Fibroblast of skin of right quadriceps (primary cell): ENCODE data around the gene SH3GL3.
A peak's percentile ranks its signal among the peaks of the same experiment; 100 is the strongest.

ENCODE experiments used
- DNase-seq: peaks from one replicate; pipeline ENCODE4 v3.0.0-alpha.2; 2013

Gene SH3GL3

DNA sequence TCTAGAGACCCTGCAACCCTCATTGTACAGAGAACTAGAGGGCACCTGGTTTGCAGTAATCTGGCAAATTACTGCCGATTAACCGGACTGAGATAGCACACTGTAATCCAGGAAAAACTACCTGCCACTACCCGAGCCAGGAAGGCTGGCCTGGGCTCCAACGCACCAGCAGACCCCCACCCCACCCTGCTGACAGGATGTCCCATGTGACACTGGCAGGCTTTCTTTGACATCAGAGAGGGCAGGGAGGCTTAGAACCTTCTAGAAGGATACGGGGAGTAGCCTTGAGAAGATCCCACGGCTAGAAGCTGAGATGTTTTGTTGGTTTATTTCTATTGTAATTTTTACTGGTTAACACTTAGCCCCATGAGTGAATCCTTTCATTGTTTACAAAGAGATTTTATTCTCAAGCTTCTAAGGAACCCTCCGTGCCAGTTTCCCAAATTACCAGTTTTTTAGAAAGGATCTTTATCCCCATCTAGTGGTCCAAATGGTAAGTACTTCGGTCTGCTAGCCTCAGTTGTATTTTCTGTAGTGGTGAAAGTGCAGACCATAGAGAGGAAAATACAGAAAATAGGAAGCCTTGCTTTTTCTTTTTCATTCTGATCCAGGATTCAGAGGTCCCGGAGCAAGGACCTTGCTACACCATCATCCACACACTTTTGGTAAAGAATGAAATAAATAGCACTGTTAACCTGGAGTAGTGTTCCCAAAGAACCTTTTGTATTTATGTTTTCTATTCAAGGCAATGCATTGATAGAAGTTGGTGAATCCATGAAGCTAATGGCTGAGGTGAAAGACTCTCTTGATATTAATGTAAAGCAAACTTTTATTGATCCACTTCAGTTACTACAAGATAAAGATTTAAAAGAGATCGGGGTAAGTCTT is 124.9 kb downstream of the SH3GL3 start:
- DNase-seq = peak; percentile 24

DNA sequence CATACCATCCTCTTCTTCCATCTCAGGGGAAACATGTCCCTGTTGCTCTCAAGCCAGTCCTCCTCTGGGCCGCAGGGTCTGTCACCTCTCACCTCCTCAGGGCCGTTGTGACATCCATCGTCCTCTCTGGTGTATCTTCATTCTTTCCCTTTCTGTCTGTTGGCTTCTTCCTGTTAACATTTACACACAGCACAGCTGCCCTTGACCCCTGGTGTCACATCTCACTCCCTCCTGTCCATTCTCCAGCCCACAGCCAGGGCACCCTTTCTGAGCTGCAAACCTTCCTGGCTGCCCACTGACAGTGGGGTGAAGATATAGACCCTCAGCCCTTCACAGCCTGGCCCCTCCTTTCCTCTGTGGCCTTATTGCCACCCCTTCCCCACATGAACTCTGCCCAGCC is 127.2 kb downstream of the SH3GL3 start:
- DNase-seq = no peak

GRCh38 chr15:83578691-83579090 is 131.6 kb downstream of the SH3GL3 start:
- DNase-seq = no peak

DNA sequence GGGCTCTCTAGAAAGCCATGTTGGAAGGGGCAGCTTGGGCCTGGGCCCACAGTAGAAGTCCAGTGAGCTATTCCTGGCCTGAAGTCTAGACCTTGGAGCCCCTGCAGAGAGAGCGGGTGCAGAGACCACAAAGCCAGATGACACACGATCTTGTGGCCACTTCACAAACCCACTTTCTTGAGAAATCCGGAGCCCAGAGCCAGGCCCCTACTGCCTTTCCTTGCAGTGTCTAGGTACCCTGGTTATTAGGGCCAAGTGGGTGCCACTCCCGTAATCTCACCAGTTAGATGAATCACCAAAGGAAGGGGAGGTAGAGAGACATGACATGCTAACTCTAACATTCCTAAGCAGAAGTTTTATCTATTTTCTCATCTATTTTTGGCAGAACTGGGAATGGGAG is 134.2 kb downstream of the SH3GL3 start:
- no peak for DNase-seq

DNA sequence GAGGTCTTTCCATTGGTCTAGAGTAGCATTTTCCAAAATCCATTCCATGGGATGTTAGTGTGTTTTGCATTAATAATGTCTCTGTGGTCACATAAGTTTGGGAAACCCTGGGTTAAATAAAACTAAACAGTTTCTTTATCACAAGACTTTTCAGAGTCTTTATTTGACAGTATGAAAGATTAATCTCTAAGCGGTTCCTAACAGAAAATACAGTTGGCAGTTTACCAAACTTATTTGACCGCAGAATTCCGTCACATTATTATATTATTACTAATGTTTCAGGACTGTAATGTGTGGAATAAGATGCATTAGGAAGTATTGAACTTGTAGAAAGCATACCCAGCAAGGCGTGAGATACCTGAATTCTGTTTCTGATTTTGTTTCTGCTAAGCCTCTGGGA is 135.2 kb downstream of the SH3GL3 start:
- peak; percentile 45 for DNase-seq

DNA sequence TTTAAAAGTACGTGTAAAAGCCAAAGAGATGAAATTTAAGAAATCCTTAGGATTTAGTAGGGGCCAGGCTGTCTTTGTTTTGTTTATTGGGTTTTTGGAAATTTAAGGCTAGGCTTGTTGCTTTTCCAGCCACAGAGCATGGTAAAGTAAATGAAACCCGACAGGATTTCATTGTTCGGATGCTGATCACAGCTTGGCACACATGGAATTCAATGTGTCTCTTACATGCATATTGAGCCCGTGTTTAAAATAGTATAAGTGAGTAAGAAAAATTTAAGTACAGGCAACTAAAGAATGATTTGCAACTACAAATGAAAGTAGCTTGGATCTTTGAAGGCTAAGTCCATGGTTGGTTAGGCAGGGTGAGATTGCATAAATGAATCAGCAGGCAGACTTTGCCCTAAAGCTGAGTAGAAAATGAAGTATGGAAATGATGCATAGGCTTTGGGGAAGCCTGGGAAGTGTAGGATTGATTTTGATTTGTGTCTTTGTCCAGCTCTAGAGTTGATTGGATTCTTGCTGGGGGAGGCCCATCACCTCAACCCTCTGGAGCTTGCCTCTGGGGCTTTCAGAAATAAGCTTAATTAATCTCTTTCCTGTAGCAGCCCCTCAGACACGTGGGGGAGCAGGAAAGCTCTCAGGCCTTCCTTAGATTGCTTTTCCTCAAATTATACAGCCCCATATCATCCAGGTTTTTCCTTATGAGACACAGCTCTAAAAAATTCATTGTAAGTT is 138.6 kb downstream of the SH3GL3 start:
- no peak for DNase-seq

- no peak for DNase-seq
These were observed 139.9 kb downstream of the SH3GL3 start for GRCh38 chr15:83587091-83587490.

GRCh38 chr15:83588441-83588840 is 141.3 kb downstream of the SH3GL3 start:
- DNase-seq = no peak

DNA sequence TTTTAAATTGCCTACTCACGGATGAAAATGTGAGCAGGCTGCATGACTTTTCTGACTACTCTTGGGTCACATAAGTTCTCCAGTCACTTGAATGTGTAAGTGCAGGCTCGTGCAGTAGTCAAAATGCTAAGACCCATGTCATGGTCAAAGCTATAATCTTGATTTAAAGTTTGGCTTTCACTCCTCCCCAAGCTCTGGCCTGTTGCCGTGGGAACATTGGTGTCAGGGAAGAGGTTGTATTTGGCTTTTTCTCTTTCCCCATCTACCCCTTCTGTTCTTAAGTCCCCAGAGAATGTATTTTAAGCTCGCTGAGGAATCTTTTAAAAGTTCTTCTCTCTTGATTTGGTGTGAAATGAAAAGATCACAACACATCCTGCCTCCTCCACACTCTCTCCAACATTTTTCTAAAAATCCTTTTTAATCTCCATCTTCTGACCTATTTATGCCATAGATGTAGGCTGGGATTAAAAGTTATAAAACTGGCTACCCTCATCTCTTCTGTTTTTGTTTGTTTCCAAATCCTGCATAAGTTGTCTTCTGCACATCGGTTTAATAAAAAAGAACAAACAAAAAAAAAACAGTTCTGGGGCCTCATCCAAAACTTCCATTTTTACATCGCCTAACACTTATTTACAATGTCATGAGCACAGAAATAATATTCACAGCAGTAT is 145.4 kb downstream of the SH3GL3 start:
- no peak for DNase-seq

- DNase-seq = no peak
These were observed 148.1 kb downstream of the SH3GL3 start for GRCh38 chr15:83595191-83595590.

GRCh38 chr15:83598031-83598430 is 150.9 kb downstream of the SH3GL3 start:
- DNase-seq = no peak

DNA sequence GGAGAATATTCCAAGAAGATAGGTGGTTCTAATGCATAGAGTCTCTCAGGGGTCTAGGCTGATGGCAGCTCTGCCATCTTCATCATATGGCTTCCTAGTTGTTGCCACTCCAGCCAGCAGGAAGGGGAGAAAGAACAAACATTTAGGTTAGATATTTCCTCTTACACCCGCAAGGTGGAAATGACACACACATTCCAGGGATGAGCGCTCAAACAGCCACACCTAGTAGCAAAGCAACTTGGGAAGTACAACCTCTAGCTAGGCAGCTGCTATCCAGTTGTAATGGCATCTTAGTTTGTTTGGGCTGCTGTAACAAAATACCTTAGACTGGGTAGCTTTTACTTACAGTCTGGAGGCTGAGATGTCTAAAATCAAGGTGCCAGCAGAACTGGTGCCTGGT is 154.9 kb downstream of the SH3GL3 start:
- no peak for DNase-seq

- DNase-seq = no peak
These were observed 157.4 kb downstream of the SH3GL3 start for GRCh38 chr15:83604549-83604948.

DNA sequence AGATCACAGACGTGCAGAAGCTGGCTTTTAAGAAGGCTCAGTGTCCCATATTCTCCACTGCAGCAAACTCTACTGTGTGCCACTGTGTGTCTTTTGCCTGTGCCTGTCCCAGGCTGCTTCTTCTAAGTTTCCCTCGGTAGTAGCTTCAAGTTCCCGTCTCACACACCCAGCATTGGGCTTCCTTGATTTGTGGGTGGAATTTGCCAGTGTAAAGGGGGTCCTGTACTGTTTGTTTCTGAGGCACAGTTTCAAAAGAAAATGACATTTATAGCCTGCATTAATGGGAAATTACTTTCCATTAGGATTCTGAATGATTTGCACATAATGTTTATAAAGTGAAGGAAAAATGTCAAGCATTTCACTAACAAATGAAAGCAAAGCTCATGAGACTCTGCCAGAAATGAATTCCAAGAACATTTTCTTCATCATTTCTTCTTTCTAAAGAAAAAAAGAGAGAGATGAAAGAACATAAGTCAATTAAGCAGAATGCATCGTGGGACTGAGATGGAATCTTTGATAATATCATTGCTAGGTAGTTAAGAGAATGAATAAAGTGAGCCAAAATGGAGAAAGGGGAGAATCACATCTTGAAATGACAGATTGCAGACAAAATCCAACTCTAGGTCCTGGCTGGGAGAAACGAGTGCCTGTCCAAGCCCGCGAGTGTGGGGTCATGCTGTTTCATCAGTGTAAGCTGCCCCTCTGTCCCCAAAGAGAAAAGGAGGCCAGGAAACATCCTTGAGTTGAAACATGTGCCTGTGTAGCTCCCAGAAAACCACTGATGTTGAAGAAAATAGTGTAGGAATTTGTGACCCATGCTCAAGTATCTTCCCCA is 158.2 kb downstream of the SH3GL3 start:
- DNase-seq = no peak

- DNase-seq = no peak
These were observed 163.0 kb downstream of the SH3GL3 start for GRCh38 chr15:83610132-83610531.

- DNase-seq = no peak
These were observed 164.0 kb downstream of the SH3GL3 start for GRCh38 chr15:83610901-83611685.

DNA sequence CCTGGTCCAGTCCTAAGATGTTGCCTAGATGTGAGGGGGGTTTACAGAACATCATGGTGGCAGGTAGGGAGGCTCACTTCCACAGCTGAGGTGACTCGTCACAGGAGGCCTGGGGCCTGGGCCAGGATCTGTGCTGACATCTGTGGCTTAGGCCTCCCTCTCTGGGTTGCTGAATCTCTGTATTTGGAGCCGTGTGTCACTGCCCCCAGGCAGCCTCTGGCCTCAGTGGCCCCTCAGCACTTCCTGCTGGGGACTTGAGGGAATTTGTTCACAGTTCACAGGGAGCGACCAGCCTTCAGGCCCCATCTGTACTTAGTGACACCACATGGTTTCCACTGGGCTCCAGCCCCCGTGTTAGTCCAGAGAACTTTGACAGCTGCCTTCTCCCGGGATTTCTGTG is 165.1 kb downstream of the SH3GL3 start:
- no peak for DNase-seq

DNA sequence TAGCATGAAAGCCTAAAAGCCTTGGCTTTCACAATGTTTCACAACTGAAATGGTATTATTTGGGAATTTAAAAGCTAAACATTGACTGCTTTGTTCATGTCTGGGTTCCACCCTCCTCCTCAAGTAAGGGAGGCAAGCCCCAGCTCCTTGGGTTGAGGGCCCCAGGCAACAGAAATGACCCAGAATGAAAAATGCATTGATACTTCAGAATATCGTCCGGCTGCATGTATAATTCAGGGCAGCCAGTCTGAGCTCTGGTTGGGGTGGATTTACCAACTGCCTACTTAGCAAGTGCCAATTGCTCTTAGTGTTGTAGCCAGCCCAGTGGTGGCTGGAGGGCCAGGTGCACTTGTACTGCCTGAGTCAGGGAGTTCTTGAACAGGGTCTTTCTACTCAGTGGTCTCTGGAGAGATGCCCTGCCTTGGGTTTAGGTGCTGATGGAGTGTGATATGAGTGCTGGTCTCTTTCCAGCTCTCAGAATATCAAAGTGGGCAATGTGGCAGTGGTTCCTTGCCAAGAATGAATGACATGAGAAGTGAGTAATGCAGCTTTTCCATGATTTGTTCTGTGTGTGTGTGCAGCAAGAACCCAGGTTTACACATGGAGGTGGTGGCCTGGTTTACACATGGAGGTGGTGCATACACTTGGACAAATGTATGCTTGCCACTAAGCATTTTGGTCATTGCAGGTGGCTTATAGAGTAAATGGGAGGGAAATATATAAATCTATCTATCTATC is 165.9 kb downstream of the SH3GL3 start:
- DNase-seq = no peak

DNA sequence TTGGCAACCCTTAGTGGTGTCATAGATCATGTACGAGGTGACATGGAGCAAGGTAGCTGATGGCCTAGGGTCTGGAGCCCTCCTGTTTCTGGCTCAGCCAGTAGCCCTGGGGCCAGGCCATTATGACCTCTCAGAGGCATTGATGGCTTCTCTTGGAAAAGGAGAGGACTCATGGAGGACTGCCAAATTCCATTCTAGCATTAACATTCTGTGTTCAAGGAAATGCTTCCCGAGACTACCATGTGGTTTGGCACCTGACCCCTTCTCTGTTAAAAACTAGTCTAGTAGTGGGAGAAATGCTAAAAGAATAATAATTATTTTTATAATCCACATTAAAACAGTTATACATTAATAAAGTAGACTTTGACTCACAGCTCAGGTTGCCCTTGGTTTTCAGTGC is 166.6 kb downstream of the SH3GL3 start:
- peak; percentile 13 for DNase-seq

DNA sequence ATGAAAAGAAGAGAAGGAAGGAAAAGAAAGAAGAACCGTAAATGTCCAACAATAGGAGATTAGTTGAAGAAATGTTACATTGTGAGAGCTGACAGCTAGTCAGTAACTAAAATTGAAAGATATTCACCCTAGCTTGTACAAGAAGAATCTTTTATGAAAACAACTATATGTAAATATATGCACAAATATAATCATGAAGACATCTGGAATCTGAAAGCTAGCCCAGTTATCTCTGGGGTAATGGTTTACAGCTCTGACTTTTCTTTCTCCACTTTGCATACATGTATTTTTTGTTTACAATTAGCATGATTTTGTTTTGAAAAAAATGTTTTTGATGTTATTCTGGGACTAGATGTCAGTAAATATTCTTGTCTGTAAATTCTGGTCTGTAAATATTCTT is 169.7 kb downstream of the SH3GL3 start:
- no peak for DNase-seq

- peak; percentile 46 for DNase-seq
These were observed 179.1 kb downstream of the SH3GL3 start for GRCh38 chr15:83626171-83626802.
